Transverse colon (tissue), 4 donors: ENCODE results near the gene WDR37.

Experiments
- EP300 ChIP-seq: sonication (generic); formaldehyde crosslinking; IDR thresholded peaks from one replicate; pipeline ENCODE4 v1.6.1; 2017; ENCODE audit warnings: antibody characterized with exemption, low read depth
- POLR2A ChIP-seq: fragments of 450-650 bp; IDR thresholded peaks from one replicate; pipeline ENCODE4 v1.6.1; 2016; ENCODE audit warnings: antibody characterized with exemption, mild to moderate bottlenecking, moderate library complexity
- POLR2AphosphoS5 ChIP-seq, 3 donors: sonication (generic); formaldehyde crosslinking; IDR thresholded peaks; one replicate each; pipeline ENCODE4 v1.6.1; 2016; ENCODE audit warnings: antibody characterized with exemption in 3 of 3
- TF ChIP-seq, protein P1 (sequence below), 5 experiments: fragments of 200-600 bp in 3 of 5; fragments of 450-650 bp in 2 of 5; sonication (generic) in 3 of 5; IDR thresholded peaks; 1 replicate in 2 of 5; 2 replicates in 3 of 5; pipeline ENCODE4 v1.5.1; 2016 to 2017; ENCODE audit warnings: antibody characterized with exemption in 5 of 5, inconsistent platforms in 3 of 5, mild to moderate bottlenecking in 2 of 5, moderate library complexity in 1 of 5

DNA sequence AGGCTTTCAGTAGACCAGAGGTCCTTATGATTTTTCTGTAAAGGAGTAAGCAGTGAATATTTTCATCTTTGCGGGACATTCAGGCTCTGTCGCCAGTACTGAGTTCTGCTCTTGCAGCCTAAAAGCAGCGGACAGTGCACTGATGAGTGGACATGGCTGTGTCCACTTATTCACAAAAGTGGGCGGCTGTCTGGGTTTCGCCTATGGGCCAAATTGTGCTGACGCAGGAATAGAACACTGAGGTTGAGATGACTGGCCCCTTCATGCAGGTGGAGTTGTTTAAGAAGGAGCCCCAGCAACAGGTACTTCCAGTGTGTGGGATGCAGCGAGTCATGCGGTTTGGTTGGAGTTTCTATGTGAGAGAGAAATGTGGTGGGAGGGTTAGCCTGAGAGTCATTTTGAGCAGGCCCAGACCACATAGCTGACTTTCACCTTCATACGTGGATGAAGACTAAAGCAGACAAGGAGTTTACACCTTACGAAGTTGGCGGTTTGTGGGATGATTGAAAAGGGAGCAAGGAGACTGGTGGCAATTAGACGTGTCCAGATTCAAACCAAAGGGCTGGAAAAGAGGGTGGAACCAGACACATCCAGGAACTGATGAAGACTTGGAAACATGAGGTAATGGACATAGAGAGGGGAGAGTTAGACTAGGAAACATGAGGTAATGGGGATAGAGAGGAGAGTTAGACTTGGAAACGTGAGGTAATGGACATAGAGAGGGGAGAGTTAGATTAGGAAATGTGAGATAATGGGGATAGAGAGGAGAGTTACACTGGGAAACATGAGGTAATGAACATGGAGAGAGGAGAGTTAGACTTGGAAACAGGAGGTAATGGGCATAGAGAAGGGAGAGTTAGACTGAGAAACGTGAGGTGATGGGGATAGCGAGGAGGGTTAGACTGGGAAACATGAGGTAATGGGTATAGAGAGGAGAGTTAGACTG lies 38.2 kb downstream of the WDR37 start:
- TF ChIP-seq, protein P1, sequence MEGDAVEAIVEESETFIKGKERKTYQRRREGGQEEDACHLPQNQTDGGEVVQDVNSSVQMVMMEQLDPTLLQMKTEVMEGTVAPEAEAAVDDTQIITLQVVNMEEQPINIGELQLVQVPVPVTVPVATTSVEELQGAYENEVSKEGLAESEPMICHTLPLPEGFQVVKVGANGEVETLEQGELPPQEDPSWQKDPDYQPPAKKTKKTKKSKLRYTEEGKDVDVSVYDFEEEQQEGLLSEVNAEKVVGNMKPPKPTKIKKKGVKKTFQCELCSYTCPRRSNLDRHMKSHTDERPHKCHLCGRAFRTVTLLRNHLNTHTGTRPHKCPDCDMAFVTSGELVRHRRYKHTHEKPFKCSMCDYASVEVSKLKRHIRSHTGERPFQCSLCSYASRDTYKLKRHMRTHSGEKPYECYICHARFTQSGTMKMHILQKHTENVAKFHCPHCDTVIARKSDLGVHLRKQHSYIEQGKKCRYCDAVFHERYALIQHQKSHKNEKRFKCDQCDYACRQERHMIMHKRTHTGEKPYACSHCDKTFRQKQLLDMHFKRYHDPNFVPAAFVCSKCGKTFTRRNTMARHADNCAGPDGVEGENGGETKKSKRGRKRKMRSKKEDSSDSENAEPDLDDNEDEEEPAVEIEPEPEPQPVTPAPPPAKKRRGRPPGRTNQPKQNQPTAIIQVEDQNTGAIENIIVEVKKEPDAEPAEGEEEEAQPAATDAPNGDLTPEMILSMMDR (IDR thresholded peaks at IDR 0.05), result no peak
- TF ChIP-seq POLR2A, result no peak
- no peak for TF ChIP-seq EP300
- TF ChIP-seq POLR2AphosphoS5 (IDR thresholded peaks at IDR 0.05), result no peak
